GM12892 (cell line): ENCODE results near the gene FGD4.

Source experiments
- POLR2AphosphoS5 ChIP-seq: IDR thresholded peaks from 2 replicates; pipeline ENCODE4 v1.6.1; 2011; ENCODE audit warnings: low read depth, low read length, control low read depth
- TAF1 ChIP-seq: IDR thresholded peaks from 2 replicates; pipeline ENCODE4 v1.6.1; 2011; ENCODE audit warnings: low read depth, mild to moderate bottlenecking, control low read depth, low read length, borderline replicate concordance

DNA sequence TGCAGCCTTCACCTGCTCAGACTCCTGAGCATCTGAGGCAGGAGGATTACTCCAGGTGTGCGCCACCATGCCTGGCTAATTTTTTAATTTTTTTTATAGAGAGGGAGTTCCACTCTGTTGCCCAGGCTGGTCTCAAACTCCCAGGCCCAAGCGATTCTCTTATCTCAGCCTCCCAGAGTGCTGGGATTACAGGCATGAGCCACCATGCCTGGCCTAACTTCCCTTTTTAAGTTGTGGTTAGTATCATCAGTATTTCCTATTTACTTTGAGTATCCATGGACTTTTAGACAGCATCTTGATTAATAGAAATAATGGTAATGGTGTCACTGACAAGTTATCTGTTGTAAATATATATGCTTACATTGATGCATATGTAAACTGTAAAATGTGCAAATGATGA lies 116.9 kb downstream of the FGD4 start:
- TF ChIP-seq TAF1 (no peak), POLR2AphosphoS5 (no peak)
